ENCODE data around the gene AARS1.
"Not testable (repeated sequence)": the region's sequence is repeated elsewhere in the genome, so short reads cannot be mapped to it uniquely, and the experiment has no call there.

DNA sequence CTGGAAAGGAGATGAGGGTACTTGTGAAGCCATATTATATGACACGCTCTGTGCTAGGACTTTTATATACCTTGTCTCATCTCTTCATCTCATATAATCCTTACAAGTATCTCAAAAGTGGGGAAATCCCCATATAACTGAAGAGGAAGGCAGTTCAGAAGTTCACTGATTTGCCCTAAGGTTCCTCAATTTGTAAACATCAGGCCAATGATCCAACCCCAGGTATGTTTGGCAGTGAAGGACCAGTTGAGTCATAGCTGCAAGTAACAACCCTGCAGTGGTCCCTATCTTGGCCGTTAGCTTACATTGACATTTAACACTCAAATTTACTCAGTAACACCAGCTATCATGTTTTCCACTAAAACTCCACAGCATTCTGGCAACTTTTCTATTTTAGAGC is 70.7 kb downstream of the AARS1 start:
- TF ChIP-seq POLR2AphosphoS5 (IDR thresholded peaks at IDR 0.05; ENCODE audit: low read depth, low read length); TAF1 (IDR thresholded peaks at IDR 0.05; ENCODE audit: low read depth, low read length); POLR2A (IDR thresholded peaks at IDR 0.05; ENCODE audit: low read depth, low read length); SPI1 (IDR thresholded peaks at IDR 0.05; ENCODE audit: low read depth, low read length); PAX5 (IDR thresholded peaks at IDR 0.05; ENCODE audit: insufficient read depth, low read length, severe bottlenecking); POU2F2 (IDR thresholded peaks at IDR 0.05; ENCODE audit: low read depth, low read length): not testable (repeated sequence)

Data from GM12891 (cell line).